Measurements from ENCODE around the gene RYR1. TPM values are rescaled to one million over a fixed set of nuclear protein-coding genes. Genes with fewer than 3 reads are reported as not detected.
"Not testable (repeated sequence)": the region's sequence is repeated elsewhere in the genome, so short reads cannot be mapped to it uniquely, and the experiment has no call there.

Gene RYR1
- total RNA-seq, 1 experiment from 2014 or later = not detected

DNA sequence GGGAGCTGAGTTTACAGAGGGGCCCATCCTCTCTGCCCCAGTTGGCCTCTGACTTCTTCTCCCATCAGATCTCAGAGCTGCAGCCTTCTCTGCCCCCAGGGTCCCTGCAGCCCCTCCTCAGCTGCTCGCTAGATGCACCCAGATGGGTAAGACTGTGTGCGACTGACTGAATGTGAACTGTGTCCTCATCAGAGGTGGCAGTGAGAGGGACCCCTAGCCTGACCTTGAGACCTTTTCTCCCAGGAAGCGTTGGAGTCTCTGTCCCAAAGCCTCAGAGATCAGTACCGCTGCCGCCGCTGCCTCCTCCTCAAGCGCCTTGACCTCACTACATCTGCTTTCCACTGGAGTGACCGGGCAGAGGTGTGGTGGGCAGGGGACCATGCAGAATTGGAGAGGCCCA, 28.2 kb upstream of the RYR1 start:
- ChIA-PET POLR2A (ENCODE audit: unreplicated experiment) (no interaction called here), CTCF (no interaction called here)
- no TSS peak for BruUV-seq (replicated peaks)

DNA sequence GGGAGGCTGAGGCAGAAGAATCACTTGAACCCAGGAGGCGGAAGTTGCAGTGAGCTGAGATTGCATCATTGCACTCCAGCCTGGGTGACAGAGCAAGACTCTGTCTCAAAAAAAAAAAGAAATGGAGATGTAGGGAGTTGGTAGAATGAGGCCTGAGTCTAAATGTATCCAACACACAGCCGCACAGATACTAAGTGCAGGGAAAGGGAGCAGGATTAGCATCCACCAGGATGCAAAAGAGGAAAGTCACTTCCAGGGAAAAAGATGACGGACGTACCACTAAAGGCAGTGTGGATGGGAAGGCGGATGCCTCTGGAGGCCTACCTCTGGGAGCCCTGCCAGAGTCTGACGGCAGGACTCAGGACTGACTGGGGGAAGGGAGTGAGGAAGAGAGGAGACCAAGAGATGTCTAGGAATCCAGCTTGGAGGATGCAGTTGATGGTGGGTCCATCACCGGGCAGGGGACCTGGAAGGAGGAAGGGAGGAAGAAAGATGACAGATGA, 23.8 kb upstream of the RYR1 start:
- BruUV-seq (replicated peaks) = no TSS peak
- no peak for ATAC-seq

More for the DNA sequence above, 28.2 kb upstream of the RYR1 start:
- no peak overlapping the region for H3K27ac ChIP-seq (ENCODE audit: low read length)
- no peak overlapping the region for H3K9ac ChIP-seq (ENCODE audit: low read length)
- TF ChIP-seq, protein P1, sequence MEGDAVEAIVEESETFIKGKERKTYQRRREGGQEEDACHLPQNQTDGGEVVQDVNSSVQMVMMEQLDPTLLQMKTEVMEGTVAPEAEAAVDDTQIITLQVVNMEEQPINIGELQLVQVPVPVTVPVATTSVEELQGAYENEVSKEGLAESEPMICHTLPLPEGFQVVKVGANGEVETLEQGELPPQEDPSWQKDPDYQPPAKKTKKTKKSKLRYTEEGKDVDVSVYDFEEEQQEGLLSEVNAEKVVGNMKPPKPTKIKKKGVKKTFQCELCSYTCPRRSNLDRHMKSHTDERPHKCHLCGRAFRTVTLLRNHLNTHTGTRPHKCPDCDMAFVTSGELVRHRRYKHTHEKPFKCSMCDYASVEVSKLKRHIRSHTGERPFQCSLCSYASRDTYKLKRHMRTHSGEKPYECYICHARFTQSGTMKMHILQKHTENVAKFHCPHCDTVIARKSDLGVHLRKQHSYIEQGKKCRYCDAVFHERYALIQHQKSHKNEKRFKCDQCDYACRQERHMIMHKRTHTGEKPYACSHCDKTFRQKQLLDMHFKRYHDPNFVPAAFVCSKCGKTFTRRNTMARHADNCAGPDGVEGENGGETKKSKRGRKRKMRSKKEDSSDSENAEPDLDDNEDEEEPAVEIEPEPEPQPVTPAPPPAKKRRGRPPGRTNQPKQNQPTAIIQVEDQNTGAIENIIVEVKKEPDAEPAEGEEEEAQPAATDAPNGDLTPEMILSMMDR (conservative IDR thresholded peaks at IDR 0.05; ENCODE audit: low read depth, low read length) = no peak
- no peak for TF ChIP-seq EZH2phosphoT487 (IDR thresholded peaks at IDR 0.05; ENCODE audit: borderline replicate concordance, low read length)
- TF ChIP-seq EZH2 (IDR thresholded peaks at IDR 0.05; ENCODE audit: low read length, unreplicated experiment) = no peak
- H2AFZ ChIP-seq (ENCODE audit: low read length) = no peak overlapping the region
- H3K4me1 ChIP-seq (ENCODE audit: insufficient read depth, low read length) = peaks cover 8% of the 10 kb centered on the region; the same call in 1 of the 2 replicates
- no peaks in the 10 kb centered on the region for H4K20me1 ChIP-seq (ENCODE audit: low read length)
- 0 out of 2 replicates have a peak, but pooled peaks cover 4% of the 10 kb centered on the region for H3K79me2 ChIP-seq (ENCODE audit: low read length)
- H3K27me3 ChIP-seq (ENCODE audit: low read length) = no peaks in the 10 kb centered on the region
- no peak overlapping the region for H3K4me2 ChIP-seq (ENCODE audit: low read length)
- no peaks in the 10 kb centered on the region for H3K9me2 ChIP-seq (replicated peaks; ENCODE audit: low read length)
- DNase-seq (no peak), ATAC-seq (no peak)
- no peaks in the 10 kb centered on the region for H3K9me3 ChIP-seq (ENCODE audit: low read length)
- H3K4me3 ChIP-seq (ENCODE audit: low read length) = no peak overlapping the region
- H3K36me3 ChIP-seq (ENCODE audit: low read depth, low read length) = no peaks in the 10 kb centered on the region
- intact Hi-C loops (cut with micrococcal nuclease) = loop anchor here (10.0 kb wide), 1 partner anchor 550 kb away; no protein-coding TSS in a partner anchor
- H3F3A ChIP-seq (ENCODE audit: low read length, unreplicated experiment) = no peaks in the 10 kb centered on the region

DNA sequence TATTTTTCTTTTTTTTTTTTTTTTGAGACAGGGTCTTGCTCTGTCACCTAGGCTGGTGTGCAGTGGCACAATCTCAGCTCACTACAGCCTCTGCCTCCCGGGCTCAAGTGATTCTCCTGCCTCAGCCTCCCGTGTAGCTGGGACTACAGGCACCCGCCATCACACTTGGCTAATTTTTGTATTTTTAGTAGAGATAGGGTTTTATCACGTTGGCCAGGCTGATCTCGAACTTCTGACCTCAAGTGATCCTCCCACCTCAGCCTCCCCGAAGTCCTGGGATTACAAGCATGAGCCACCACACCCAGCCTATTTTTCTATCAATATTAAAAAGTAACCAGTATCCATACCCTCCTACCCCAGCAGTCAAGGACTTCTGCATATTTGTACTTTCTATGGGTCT, 23.1 kb upstream of the RYR1 start:
- H3K79me2 ChIP-seq (ENCODE audit: low read length); intact Hi-C loops (cut with micrococcal nuclease); H4K20me1 ChIP-seq (ENCODE audit: low read length); DNase-seq; POLR2A ChIA-PET (ENCODE audit: unreplicated experiment); H2AFZ ChIP-seq (ENCODE audit: low read length); BruUV-seq (replicated peaks); H3K27ac ChIP-seq (ENCODE audit: low read length); CTCF ChIA-PET; H3K4me3 ChIP-seq (ENCODE audit: low read length); H3K27me3 ChIP-seq (ENCODE audit: low read length); H3K4me2 ChIP-seq (ENCODE audit: low read length); H3K9me2 ChIP-seq (replicated peaks; ENCODE audit: low read length); H3K9ac ChIP-seq (ENCODE audit: low read length); H3K4me1 ChIP-seq (ENCODE audit: insufficient read depth, low read length); ATAC-seq; H3K36me3 ChIP-seq (ENCODE audit: low read depth, low read length); H3F3A ChIP-seq (ENCODE audit: low read length, unreplicated experiment); H3K9me3 ChIP-seq (ENCODE audit: low read length): not testable (repeated sequence)

More for the DNA sequence above, 23.8 kb upstream of the RYR1 start:
- intact Hi-C loops (cut with micrococcal nuclease) = loop anchor here (10.0 kb wide), 1 partner anchor 545 kb away; no protein-coding TSS in a partner anchor
- H3F3A ChIP-seq (ENCODE audit: low read length, unreplicated experiment) = no peaks in the 10 kb centered on the region
- POLR2A ChIA-PET (ENCODE audit: unreplicated experiment) = no interaction called here
- H2AFZ ChIP-seq (ENCODE audit: low read length) = no peak overlapping the region
- no peaks in the 10 kb centered on the region for H4K20me1 ChIP-seq (ENCODE audit: low read length)
- H3K4me3 ChIP-seq (ENCODE audit: low read length) = no peak overlapping the region
- H3K9me2 ChIP-seq (replicated peaks; ENCODE audit: low read length) = no peaks in the 10 kb centered on the region
- H3K9ac ChIP-seq (ENCODE audit: low read length) = no peak overlapping the region
- CTCF ChIA-PET = interaction anchor here (0.6 kb wide), 1 partner anchor 199 kb away, joined by 4 read pairs; no protein-coding TSS in a partner anchor
- H3K4me1 ChIP-seq (ENCODE audit: insufficient read depth, low read length) = no peaks in the 10 kb centered on the region
- H3K36me3 ChIP-seq (ENCODE audit: low read depth, low read length) = no peaks in the 10 kb centered on the region
- H3K27me3 ChIP-seq (ENCODE audit: low read length) = no peaks in the 10 kb centered on the region
- no peak overlapping the region for H3K27ac ChIP-seq (ENCODE audit: low read length)
- H3K9me3 ChIP-seq (ENCODE audit: low read length) = no peaks in the 10 kb centered on the region
- H3K79me2 ChIP-seq (ENCODE audit: low read length) = no peaks in the 10 kb centered on the region
- H3K4me2 ChIP-seq (ENCODE audit: low read length) = no peak overlapping the region
- TF ChIP-seq, protein P1 (conservative IDR thresholded peaks at IDR 0.05; ENCODE audit: low read depth, low read length) = no peak
- TF ChIP-seq EZH2 (IDR thresholded peaks at IDR 0.05; ENCODE audit: low read length, unreplicated experiment) (no peak), EZH2phosphoT487 (IDR thresholded peaks at IDR 0.05; ENCODE audit: borderline replicate concordance, low read length) (no peak)
- DNase-seq = no peak

Measured in PC-3 (cell line).